Kidney (tissue), 14 donors: ENCODE measurements around the gene PLEKHH3. TPM values are rescaled to one million over a fixed set of nuclear protein-coding genes. Genes with fewer than 3 reads are reported as not detected.

Experiments
- DNase-seq, 5 donors: peaks; one replicate each; pipeline ENCODE4 v3.0.0-alpha.2; 2013 to 2020
- FAIRE-seq: peaks from 2 replicates; lab custom pipeline; 2012; peaks lifted over from hg19 to GRCh38; lab: Jason Lieb, UNC
- H3K27ac ChIP-seq, 2 donors: one replicate each; pipeline ENCODE4 v1.7.0; 2013; ENCODE audit warnings: low read depth in 2 of 2, low read length in 2 of 2, inconsistent platforms in 1 of 2
- H3K27me3 ChIP-seq: one replicate; pipeline ENCODE4 v1.7.1; 2013; ENCODE audit warnings: low read length, inconsistent platforms; ENCODE audit not compliant: control insufficient read depth, insufficient read depth
- H3K36me3 ChIP-seq, 3 donors: one replicate each; pipeline versions ENCODE4 v1.7.0 to v1.7.1; 2013; ENCODE audit warnings: low read length in 3 of 3, control low read depth in 1 of 3, inconsistent platforms in 1 of 3; ENCODE audit not compliant: insufficient read depth in 3 of 3, control insufficient read depth in 2 of 3
- H3K4me1 ChIP-seq, 3 donors: one replicate each; pipeline versions ENCODE4 v1.7.0 to v1.7.1; 2013; ENCODE audit warnings: low read length in 3 of 3, inconsistent platforms in 1 of 3, low read depth in 1 of 3; ENCODE audit not compliant: control insufficient read depth in 2 of 3, insufficient read depth in 2 of 3
- H3K4me3 ChIP-seq, 3 donors: one replicate each; pipeline versions ENCODE4 v1.7.0 to v1.8.1; 2013; ENCODE audit warnings: low read length in 3 of 3, control low read depth in 1 of 3, inconsistent platforms in 1 of 3
- H3K9ac ChIP-seq, 3 donors: one replicate each; pipeline versions ENCODE4 v1.7.0 to v1.7.1; 2013; ENCODE audit warnings: low read length in 3 of 3, control low read depth in 1 of 3, inconsistent platforms in 1 of 3
- H3K9me3 ChIP-seq, 3 donors: one replicate each; pipeline versions ENCODE4 v1.7.0 to v1.7.1; 2013; ENCODE audit warnings: low read length in 3 of 3, control low read depth in 1 of 3, inconsistent platforms in 1 of 3; ENCODE audit not compliant: control insufficient read depth in 2 of 3, insufficient read depth in 1 of 3
- intact Hi-C: fragments of 100-400 bp; cut with DNase I; formaldehyde crosslinking; loops from one replicate; pipeline ENCODE4 v1.11.1; 2022
- polyA plus RNA-seq: library from polyadenylated mRNA; stranded (reverse); fragments of 350-450 nt; fragmentation: Illumina TruSeq; extraction: RNeasy Lipid Tissue Mini Kit (QIAGEN cat#74804); gene quantifications from one replicate; pipeline ENCODE4 v1.2.3, GENCODE V29; 2014; ENCODE audit warnings: low read depth, low replicate concordance; ENCODE audit not compliant: insufficient read depth
- total RNA-seq: library from RNA; stranded (reverse); fragmentation: NEBNext Ultra II Directional; extraction: Animal tissue kit (Norgen Biotek cat#: 25700); gene quantifications from one replicate; pipeline ENCODE4 v1.2.1, GENCODE V29; 2021
- TF ChIP-seq, protein P1 (sequence below): IDR thresholded peaks from 3 replicates; pipeline ENCODE4 v1.5.1; 2012; ENCODE audit warnings: mild to moderate bottlenecking, moderate library complexity, borderline replicate concordance; ENCODE audit not compliant: insufficient read depth; ENCODE audit errors: extremely low read depth
- donor health status: control.
- donor health status: control.
- donor health status: control.
- donor health status: control.
- donor health status: control.
- donor health status: DM: yes; HTN: yes; CAD: no.
- donor health status: Normal renal cell carcinoma (clear cell type).

Gene PLEKHH3
- total and polyA plus RNA-seq, 2 donors from 2014 or later = 21.2 to 23.2 TPM

DNA sequence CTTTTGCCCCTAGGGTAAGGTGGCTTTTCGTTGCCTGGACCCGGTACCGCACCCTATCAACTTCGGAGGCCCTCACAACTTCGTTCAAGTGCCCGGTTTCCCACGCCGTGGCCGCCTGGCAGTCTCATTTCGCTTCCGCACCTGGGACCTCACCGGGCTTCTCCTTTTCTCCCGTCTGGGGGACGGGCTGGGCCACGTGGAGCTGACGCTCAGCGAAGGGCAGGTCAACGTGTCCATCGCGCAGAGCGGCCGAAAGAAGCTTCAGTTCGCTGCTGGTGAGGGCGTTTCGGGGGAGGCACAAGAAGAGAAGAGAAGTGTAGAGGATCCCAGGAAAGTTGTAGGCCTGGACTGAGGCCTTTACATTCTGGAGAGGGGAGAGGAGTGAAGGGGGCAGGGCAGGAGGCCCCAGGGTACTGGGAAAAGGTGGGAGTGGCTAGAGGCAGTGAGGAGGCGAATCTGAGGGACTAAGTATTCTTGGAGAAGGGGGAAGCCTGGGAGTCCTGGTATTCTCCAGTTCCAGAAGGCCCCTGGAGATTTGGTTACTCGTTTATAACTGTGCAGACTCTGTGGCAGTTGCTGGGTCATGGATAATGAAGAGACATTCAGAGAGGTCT lies 11.0 kb upstream of the PLEKHH3 start:
- H3K27me3 ChIP-seq = peaks cover 29% of the 10 kb centered on the region
- no peak overlapping the region for H3K27ac ChIP-seq
- FAIRE-seq = no peak
- TF ChIP-seq, protein P1, sequence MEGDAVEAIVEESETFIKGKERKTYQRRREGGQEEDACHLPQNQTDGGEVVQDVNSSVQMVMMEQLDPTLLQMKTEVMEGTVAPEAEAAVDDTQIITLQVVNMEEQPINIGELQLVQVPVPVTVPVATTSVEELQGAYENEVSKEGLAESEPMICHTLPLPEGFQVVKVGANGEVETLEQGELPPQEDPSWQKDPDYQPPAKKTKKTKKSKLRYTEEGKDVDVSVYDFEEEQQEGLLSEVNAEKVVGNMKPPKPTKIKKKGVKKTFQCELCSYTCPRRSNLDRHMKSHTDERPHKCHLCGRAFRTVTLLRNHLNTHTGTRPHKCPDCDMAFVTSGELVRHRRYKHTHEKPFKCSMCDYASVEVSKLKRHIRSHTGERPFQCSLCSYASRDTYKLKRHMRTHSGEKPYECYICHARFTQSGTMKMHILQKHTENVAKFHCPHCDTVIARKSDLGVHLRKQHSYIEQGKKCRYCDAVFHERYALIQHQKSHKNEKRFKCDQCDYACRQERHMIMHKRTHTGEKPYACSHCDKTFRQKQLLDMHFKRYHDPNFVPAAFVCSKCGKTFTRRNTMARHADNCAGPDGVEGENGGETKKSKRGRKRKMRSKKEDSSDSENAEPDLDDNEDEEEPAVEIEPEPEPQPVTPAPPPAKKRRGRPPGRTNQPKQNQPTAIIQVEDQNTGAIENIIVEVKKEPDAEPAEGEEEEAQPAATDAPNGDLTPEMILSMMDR = no peak
- no peak overlapping the region for H3K4me3 ChIP-seq
- no peak overlapping the region for H3K9ac ChIP-seq
- peak in 2 of 5 donors; percentile 32 to 66 for DNase-seq
- peaks cover 0 to 6% (median 0%) of the 10 kb centered on the region in 3 donors for H3K4me1 ChIP-seq
- intact Hi-C loops = loop anchor here (5.0 kb wide), 1 partner anchor 254 kb away; no protein-coding TSS in a partner anchor
- H3K36me3 ChIP-seq = no peaks in the 10 kb centered on the region
- H3K9me3 ChIP-seq = no peaks in the 10 kb centered on the region

DNA sequence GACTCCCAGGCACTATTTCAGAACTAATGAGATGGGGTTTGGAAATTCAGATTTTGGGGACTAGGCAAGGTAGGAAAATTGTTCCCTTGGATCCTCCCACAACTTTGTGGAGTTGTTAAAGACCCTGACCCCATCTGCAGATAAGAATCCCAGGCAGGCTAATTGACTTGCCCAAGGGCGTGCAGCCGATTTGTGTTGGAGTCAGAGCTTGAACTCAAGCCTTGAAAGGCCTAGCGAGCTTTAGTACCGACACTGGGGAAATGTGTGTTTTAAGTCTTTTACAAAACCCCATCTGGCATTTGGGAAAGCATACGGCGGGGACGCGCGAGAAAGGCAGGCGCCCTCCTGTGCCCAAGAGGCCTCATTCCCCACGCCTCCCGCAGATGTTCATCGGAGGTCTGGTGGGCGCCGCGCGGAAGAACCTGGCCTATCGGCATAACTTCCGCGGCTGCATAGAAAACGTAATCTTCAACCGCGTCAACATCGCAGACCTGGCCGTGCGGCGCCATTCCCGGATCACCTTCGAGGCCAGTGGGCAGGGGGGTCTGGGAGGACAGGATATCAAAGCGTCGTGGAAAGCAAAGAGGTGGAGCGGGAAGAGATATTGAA lies 9.8 kb upstream of the PLEKHH3 start:
- Histone ChIP-seq H3K9me3 (no peaks in the 10 kb centered on the region), H3K4me1 (peaks cover 0 to 15% (median 3%) of the 10 kb centered on the region in 3 donors), H3K36me3 (no peaks in the 10 kb centered on the region), H3K9ac (no peak overlapping the region), H3K27ac (no peak overlapping the region), H3K4me3 (no peak overlapping the region), H3K27me3 (peaks cover 29% of the 10 kb centered on the region)
- DNase-seq (peak in 2 of 5 donors; percentile 34 to 70), FAIRE-seq (no peak)
- intact Hi-C loops = loop anchor here (5.0 kb wide), 1 partner anchor 256 kb away; no protein-coding TSS in a partner anchor
- TF ChIP-seq, protein P1 = no peak

DNA sequence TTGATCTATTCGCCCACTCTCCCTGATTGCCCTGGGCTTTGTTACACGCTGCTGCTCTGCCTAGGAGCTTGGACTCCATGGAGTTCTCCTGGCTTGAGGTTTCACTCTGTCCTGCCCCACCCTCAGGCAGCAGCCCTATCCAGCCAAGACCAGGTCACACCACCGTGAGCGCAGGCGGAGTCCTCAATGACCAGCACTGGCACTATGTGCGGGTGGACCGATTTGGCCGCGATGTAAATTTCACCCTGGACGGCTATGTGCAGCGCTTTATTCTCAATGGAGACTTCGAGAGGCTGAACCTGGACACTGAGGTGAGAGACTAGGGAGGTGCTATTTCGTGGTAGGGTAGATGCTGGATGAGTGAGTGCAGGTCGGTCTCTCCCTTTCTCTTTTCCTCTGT lies 9.0 kb upstream of the PLEKHH3 start:
- Histone ChIP-seq H3K36me3 (no peaks in the 10 kb centered on the region), H3K9me3 (no peaks in the 10 kb centered on the region), H3K27me3 (peaks cover 29% of the 10 kb centered on the region), H3K9ac (no peak overlapping the region), H3K4me3 (no peak overlapping the region), H3K4me1 (peaks cover 0 to 15% (median 3%) of the 10 kb centered on the region in 3 donors), H3K27ac (no peak overlapping the region)
- no peak for FAIRE-seq
- peak in 1 of 5 donors; percentile 68 for DNase-seq
- TF ChIP-seq, protein P1 = no peak
- intact Hi-C loops = loop anchor here (5.0 kb wide), 1 partner anchor 256 kb away; no protein-coding TSS in a partner anchor
